Activated CD4-positive, alpha-beta T cell treated with anti-CD3 and anti-CD28 coated beads, Interleukin-2, amount 10 ng/mL, durations not matched to agents 24 days and 14 days (primary cell): ENCODE measurements around the gene OPRM1. TPM values are rescaled to one million over a fixed set of nuclear protein-coding genes. Genes with fewer than 3 reads are reported as not detected.
"Not testable (repeated sequence)": the region's sequence is repeated elsewhere in the genome, so short reads cannot be mapped to it uniquely, and the experiment has no call there.

Experiments used
- DNase-seq: peaks from one replicate; pipeline ENCODE4 v3.0.0; 2022
- H3K27ac Mint-ChIP-seq: one replicate; pipeline ENCODE4 v1.8.0; 2022; ENCODE audit warnings: mild to moderate bottlenecking, mixed read lengths
- H3K27me3 Mint-ChIP-seq: one replicate; pipeline ENCODE4 v1.8.0; 2022; ENCODE audit warnings: mixed read lengths
- H3K36me3 Mint-ChIP-seq: one replicate; pipeline ENCODE4 v1.8.0; 2022; ENCODE audit warnings: low read depth, mild to moderate bottlenecking, mixed read lengths
- H3K4me1 Mint-ChIP-seq: one replicate; pipeline ENCODE4 v1.8.0; 2021; ENCODE audit warnings: mixed read lengths
- H3K4me3 Mint-ChIP-seq: one replicate; pipeline ENCODE4 v1.8.0; 2022; ENCODE audit warnings: mild to moderate bottlenecking, moderate library complexity, mixed read lengths
- H3K9me3 Mint-ChIP-seq: one replicate; pipeline ENCODE4 v1.8.0; 2021; ENCODE audit warnings: mixed read lengths
- intact Hi-C: fragments of 100-400 bp; cut with micrococcal nuclease; formaldehyde crosslinking; loops from one replicate; pipeline ENCODE4 v1.15.1; 2023
- total RNA-seq: library from RNA; stranded (reverse); gene quantifications from 2 replicates; pipeline ENCODE4 v1.2.3, GENCODE V29; 2022

The OPRM1 gene
- total RNA-seq, 1 donor from 2014 or later, result not detected

DNA sequence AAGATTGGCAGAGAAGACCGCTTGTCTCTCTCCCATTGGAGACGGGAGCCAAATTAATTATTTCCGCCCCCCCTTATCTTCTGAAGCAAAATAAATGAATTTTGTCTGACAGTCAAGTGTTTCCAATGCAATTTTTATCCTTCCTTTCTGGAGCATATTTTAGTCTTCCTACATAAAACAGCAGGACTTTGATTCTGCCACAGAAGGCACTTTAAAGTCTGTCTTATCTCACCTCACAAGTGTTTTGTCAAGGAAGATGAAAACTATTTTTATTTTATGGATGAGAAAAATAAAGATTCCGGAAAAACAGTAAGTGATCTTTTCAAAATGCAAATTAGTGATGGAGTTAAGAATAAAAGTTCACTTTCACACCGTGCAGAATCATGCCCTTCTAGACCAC lies 140.4 kb downstream of the OPRM1 start:
- Mint-ChIP-seq H3K9me3 (peaks cover 19% of the 10 kb centered on the region), H3K36me3 (peaks cover 11% of the 10 kb centered on the region), H3K4me3 (no peak overlapping the region), H3K27me3 (no peaks in the 10 kb centered on the region), H3K27ac (no peak overlapping the region), H3K4me1 (no peaks in the 10 kb centered on the region)
- no peak for DNase-seq
- intact Hi-C loops, result no loop called here

DNA sequence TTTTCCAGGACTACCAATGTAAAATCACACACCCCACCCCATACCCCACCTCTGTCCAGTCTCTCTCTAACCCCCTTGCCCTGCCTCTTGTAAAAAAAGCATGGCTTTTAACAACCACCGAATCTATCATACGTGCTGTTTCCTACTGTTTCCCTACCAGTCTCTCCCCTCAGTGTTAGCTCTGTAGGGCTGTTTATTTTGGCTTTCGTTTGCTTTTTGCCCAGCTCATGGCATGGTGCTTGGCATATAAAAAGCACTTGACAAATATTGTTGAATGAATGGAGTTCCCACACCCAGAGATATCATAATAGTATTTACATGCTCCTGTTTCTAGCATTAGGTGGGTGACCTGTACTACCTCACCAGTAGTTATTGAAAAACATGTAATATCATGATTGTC lies 148.2 kb downstream of the OPRM1 start:
- Mint-ChIP-seq H3K9me3 (peaks cover 4% of the 10 kb centered on the region), H3K27ac (no peak overlapping the region), H3K4me1 (peaks cover 2% of the 10 kb centered on the region), H3K27me3 (no peaks in the 10 kb centered on the region), H3K4me3 (no peak overlapping the region), H3K36me3 (peaks cover 5% of the 10 kb centered on the region)
- no peak for DNase-seq
- intact Hi-C loops, result no loop called here

DNA sequence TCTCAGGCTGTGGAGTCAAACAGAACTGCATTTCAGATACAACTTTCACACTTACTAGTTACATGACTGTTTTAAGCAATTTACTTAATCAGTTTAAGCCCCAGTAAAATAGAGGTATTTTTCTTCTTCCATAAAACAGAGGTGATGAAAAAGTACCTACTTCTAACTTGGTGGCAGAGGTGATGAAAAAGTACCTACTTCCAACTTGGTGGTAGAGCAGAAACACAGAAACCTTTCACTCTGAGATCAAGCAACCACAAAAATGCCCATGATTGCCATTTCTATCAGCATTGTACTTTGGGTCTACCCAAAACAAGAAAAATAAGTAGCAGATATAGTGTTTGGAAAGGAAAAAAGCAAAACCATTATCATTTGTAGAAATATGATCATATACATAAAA lies 148.7 kb downstream of the OPRM1 start:
- H3K4me1 Mint-ChIP-seq, result peaks cover 2% of the 10 kb centered on the region
- DNase-seq, result no peak
- no peaks in the 10 kb centered on the region for H3K27me3 Mint-ChIP-seq
- no peak overlapping the region for H3K27ac Mint-ChIP-seq
- intact Hi-C loops, result no loop called here
- H3K4me3 Mint-ChIP-seq, result no peak overlapping the region
- H3K9me3 Mint-ChIP-seq, result peaks cover 1% of the 10 kb centered on the region
- H3K36me3 Mint-ChIP-seq, result peaks cover 2% of the 10 kb centered on the region

DNA sequence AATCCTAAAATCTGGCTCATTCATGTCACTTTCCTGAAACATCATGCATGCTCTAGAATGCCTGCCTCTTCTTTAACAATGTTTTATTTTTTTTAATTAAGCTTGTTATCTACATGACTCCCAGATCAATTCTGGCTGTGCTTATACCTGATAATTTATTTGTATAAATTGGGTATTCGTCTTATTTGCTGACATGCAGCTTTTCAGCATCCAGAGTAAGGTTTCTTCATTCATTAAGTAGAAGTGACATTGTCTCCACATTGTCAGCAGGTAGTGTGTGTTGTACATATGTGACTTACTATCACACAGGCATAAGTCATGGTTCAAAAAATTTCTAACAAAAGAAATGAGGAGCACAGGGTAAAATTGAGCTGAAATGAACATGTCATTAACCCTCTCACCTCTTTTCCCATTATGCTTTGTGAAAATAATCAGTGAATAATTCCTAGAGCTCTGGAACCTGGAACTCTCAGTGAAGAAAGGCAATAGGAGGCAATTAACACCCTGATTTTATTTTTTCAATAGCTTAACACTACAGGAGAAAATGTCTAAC lies 157.4 kb downstream of the OPRM1 start:
- Mint-ChIP-seq H3K9me3 (peaks cover 8% of the 10 kb centered on the region), H3K4me1 (peaks cover 14% of the 10 kb centered on the region), H3K27me3 (no peaks in the 10 kb centered on the region), H3K4me3 (no peak overlapping the region), H3K36me3 (peaks cover 19% of the 10 kb centered on the region), H3K27ac (no peak overlapping the region)
- no peak for DNase-seq
- intact Hi-C loops, result no loop called here

DNA sequence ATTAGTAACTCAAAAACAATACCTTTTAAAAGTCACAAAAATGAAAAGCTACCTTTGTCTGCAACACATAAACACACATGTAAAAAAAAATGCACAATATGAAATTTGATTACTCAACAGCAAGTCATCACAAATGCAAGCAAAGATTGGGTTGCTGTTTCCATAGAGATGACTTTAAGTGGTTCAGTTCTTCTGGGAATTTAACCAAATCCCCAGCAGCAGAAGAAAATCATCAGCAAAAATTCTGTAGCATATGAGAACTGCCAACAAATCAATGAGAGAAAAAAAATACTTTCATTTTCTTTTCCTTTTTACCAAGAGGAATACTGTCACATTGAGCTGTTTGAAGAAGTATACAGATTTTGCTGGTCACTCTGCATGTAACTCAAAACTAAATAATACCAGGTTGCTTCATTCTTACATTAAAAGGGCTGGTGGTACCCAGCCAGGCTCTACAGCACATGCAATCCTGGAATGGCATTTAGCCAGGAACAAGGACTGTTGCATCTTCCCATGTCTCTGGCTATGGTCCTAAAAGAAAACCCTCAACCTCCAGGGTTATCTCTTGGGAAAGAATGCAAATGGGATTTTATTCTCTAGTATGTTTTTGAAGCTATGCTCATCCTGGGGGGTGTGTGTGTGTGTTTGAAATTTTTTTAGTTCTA lies 158.3 kb downstream of the OPRM1 start:
- no peak for DNase-seq
- Mint-ChIP-seq H3K4me3 (no peak overlapping the region), H3K4me1 (peaks cover 14% of the 10 kb centered on the region), H3K27ac (no peak overlapping the region), H3K27me3 (no peaks in the 10 kb centered on the region), H3K9me3 (peaks cover 16% of the 10 kb centered on the region), H3K36me3 (peaks cover 22% of the 10 kb centered on the region)
- intact Hi-C loops, result no loop called here

DNA sequence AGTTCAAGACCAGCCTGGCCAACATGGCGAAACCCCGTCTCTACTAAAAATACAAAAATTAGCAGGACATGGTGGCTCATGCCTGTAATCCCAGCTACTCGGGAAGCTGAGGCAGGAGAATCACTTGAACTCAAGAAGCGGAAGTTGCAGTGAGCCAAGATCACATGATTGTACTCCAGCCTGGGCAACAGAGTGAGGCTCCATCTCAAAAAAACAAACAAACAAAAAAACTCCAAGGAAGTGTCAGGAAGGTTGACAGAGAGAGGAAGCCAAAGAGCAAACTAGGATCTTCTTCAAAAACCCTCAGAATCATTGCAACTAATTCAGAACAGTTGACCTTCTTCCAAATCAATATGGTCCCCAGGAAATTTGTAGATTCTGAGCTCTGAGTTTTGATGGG lies 162.6 kb downstream of the OPRM1 start:
- intact Hi-C loops, H3K4me3 Mint-ChIP-seq, DNase-seq, H3K4me1 Mint-ChIP-seq, H3K27ac Mint-ChIP-seq, H3K27me3 Mint-ChIP-seq: not testable (repeated sequence)
- Mint-ChIP-seq H3K9me3 (peaks cover 26% of the 10 kb centered on the region), H3K36me3 (peaks cover 40% of the 10 kb centered on the region)

DNA sequence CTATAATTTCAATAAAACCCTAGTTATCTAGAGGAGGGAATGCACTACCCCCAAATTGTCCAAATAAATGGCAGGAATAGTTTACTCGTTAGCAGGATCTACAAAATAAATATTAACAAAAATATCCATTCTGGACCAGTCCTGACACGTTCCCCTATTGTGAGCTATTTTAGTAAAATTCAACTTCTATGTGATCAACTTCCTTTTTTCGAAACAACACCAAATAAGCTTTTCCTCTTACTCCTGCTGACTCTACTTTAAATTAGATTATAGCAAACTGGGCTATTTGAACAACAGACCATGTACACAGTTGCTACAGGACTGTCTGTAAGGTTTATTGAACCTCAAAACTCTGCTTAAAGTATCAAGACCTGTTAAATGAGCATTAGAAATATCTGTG lies 163.3 kb downstream of the OPRM1 start:
- H3K9me3 Mint-ChIP-seq, result peaks cover 26% of the 10 kb centered on the region
- H3K27ac Mint-ChIP-seq, result no peak overlapping the region
- H3K27me3 Mint-ChIP-seq, result no peaks in the 10 kb centered on the region

DNA sequence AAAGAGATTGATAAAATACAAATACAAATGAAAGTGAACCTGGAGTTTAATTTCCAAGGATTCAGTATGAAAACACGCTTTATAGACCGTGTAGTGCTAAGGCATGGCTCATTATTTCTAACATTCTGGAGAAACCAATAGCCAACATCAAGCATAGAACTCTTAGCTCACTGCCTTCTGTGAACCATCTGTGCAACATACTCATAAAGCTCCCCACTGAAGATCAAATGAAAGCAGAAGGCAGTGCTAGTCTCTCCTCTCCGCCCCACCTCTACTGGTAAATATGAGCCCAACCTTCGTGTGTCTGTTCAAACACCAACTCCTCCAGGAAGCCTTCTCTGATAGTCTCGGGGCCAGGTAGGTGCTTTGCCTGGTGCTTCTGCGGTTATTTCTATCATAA lies 163.9 kb downstream of the OPRM1 start:
- H3K36me3 Mint-ChIP-seq, result peaks cover 46% of the 10 kb centered on the region
- H3K27me3 Mint-ChIP-seq, result no peaks in the 10 kb centered on the region
- no peak overlapping the region for H3K27ac Mint-ChIP-seq
- intact Hi-C loops, result no loop called here
- peaks cover 3% of the 10 kb centered on the region for H3K4me1 Mint-ChIP-seq
- H3K4me3 Mint-ChIP-seq, result no peak overlapping the region
- DNase-seq, result no peak
- H3K9me3 Mint-ChIP-seq, result peaks cover 26% of the 10 kb centered on the region

More for the DNA sequence above, 163.3 kb downstream of the OPRM1 start:
- Mint-ChIP-seq H3K4me3 (no peak overlapping the region), H3K36me3 (peaks cover 43% of the 10 kb centered on the region), H3K4me1 (peaks cover 6% of the 10 kb centered on the region)
- DNase-seq, result no peak
- intact Hi-C loops, result no loop called here

DNA sequence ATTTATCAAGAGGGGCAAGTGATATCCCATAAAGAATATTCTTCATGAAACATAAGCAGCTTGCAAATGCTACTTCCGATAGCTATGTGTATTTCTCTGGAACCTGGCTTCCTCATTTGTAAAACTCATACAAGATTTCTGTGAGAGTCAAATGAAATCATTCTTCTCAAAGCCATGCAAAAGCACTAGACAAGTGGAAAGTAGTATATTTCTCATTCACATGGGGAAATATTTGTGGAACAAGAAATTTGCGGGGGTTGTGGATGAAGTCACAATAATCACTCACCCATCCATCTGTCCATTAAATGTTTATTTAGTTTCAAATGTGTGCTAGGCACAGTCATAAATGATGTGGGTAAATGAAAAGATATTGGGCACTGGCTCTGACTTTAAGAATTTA lies 167.1 kb downstream of the OPRM1 start:
- Mint-ChIP-seq H3K9me3 (peaks cover 29% of the 10 kb centered on the region), H3K4me1 (no peaks in the 10 kb centered on the region), H3K27me3 (no peaks in the 10 kb centered on the region), H3K27ac (no peak overlapping the region), H3K36me3 (peaks cover 35% of the 10 kb centered on the region), H3K4me3 (no peak overlapping the region)
- no peak for DNase-seq
- intact Hi-C loops, result no loop called here

DNA sequence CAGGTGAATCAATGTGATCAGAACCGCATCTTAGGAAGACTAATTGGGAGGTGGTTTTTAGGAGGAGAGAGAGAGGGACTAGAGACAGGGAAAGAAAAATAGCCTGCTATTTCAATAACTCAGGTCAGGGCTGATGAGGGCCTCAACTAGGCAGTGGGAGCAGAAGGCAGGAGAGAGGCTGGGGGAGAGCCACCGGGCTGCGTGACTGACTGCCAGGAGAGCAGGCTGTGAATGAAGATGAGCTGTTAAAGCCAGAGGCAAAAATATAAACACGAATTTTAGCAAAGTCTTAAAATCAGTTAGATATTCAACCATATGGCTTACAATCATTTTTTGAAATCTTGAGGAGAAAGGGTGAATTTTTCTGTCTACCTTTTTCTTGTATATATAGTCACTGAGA lies 168.0 kb downstream of the OPRM1 start:
- no peak for DNase-seq
- Mint-ChIP-seq H3K4me3 (no peak overlapping the region), H3K4me1 (no peaks in the 10 kb centered on the region), H3K27ac (no peak overlapping the region), H3K27me3 (no peaks in the 10 kb centered on the region), H3K9me3 (peaks cover 21% of the 10 kb centered on the region), H3K36me3 (peaks cover 31% of the 10 kb centered on the region)
- intact Hi-C loops, result no loop called here

DNA sequence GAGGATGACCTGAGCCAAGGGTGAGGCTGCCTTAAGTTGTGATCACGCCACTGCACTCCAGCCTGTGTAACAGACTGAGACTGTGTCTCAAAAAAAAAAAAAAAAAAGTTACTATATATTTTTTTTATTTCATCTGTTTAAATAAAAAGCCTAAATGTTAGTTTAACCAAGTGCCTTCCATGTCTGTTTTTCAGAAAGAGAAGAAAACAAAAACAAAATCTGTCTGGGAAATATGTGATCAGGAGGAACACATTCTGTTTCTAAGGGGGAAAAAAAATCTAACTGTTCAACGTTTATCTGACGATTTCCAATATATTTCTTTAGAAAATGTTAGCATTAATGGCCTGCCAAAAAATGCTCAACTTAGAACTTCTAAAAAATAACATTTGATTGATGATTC lies 170.5 kb downstream of the OPRM1 start:
- peaks cover 4% of the 10 kb centered on the region for H3K9me3 Mint-ChIP-seq
- intact Hi-C loops, result no loop called here

DNA sequence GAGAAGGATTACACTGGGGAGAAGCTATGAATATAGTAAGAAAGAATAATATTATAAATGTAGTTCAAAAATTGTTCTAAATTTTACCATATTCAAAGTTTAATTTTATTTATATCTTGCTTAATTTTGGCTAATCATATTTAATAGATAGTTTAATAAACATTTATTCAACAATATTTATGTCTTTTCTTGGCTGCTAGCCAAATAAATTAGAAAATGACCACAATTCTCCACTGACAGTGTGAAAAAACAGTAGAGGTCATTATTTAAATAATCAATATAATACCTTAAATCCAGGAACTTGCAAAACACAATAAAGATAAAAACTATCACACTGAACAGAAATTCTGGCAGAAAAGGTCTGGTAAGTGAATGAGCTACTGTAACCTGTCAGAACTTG lies 171.6 kb downstream of the OPRM1 start:
- intact Hi-C loops, result no loop called here
- no peak overlapping the region for H3K27ac Mint-ChIP-seq
- H3K36me3 Mint-ChIP-seq, result peaks cover 18% of the 10 kb centered on the region
- H3K4me3 Mint-ChIP-seq, result no peak overlapping the region
- H3K27me3 Mint-ChIP-seq, result no peaks in the 10 kb centered on the region
- H3K4me1 Mint-ChIP-seq, result no peaks in the 10 kb centered on the region
- H3K9me3 Mint-ChIP-seq, result peaks cover 4% of the 10 kb centered on the region
- DNase-seq, result no peak

More for the DNA sequence above, 170.5 kb downstream of the OPRM1 start:
- H3K4me3 Mint-ChIP-seq, result no peak overlapping the region
- peaks cover 23% of the 10 kb centered on the region for H3K36me3 Mint-ChIP-seq
- H3K27ac Mint-ChIP-seq, result no peak overlapping the region
- H3K4me1 Mint-ChIP-seq, result no peaks in the 10 kb centered on the region
- no peak for DNase-seq
- H3K27me3 Mint-ChIP-seq, result no peaks in the 10 kb centered on the region

DNA sequence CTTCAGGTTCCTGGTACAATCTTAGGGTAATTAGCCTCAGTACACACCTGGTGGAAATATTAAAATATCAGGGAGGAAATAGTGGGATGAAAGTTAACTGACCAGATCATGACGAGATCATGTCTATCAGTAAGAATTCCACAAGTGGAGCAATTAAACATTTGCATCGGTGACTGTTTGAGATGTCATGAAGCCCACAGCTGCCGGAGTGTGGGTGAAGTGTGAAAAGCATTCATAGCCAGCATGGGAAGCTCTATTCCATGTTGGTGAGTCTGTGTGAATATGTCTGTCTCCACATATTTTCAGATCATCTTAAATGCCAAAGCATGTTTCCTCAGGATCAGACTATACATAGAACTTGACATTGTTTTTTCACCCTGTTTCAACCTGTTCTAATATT lies 174.7 kb downstream of the OPRM1 start:
- Mint-ChIP-seq H3K4me1 (peaks cover 8% of the 10 kb centered on the region), H3K36me3 (peaks cover 8% of the 10 kb centered on the region), H3K9me3 (no peaks in the 10 kb centered on the region), H3K27me3 (no peaks in the 10 kb centered on the region), H3K27ac (no peak overlapping the region), H3K4me3 (no peak overlapping the region)
- intact Hi-C loops, result no loop called here
- DNase-seq, result no peak

DNA sequence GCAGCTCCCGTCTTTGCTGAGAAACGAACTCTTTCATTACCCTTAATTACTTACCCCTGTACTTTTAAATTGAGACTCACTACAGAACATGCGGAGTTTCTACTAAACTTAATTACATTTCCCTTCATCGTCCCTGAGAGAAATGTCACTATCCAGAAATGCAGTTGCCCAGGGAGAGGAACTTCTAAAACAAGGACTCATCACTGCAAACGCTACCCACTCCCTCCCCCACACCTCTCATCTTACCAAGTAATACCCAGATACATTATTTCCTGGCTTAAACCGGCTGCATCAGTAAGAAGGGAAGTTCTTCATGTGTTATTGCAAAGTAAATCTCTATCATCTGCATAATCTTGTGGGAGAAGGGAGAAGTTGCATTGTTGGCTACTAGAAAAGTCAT lies 179.3 kb downstream of the OPRM1 start:
- no peak for DNase-seq
- Mint-ChIP-seq H3K27me3 (peaks cover 4% of the 10 kb centered on the region), H3K4me1 (peaks cover 15% of the 10 kb centered on the region), H3K27ac (no peak overlapping the region), H3K36me3 (peaks cover 14% of the 10 kb centered on the region), H3K4me3 (no peak overlapping the region), H3K9me3 (no peaks in the 10 kb centered on the region)
- intact Hi-C loops, result no loop called here

DNA sequence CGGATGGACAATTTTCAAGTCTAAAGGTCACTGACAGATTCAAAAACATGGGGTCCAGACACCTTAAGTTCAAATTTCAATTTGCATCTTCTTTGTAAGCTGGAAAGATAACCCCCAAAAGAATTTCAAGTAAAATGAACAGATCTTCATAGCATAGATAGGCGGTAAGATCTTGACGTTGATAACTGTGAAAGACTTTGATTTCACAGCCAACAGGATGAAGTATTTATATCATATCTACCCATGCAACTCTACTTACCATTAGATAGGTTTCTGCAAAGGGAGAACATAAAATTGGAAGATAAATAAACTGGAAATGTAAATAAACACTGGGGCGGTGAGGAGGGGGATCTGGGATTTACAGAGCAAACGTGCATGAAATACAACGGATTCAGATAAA lies 179.7 kb downstream of the OPRM1 start:
- Mint-ChIP-seq H3K4me3 (no peak overlapping the region), H3K9me3 (no peaks in the 10 kb centered on the region), H3K4me1 (peaks cover 15% of the 10 kb centered on the region), H3K27ac (no peak overlapping the region), H3K36me3 (peaks cover 14% of the 10 kb centered on the region), H3K27me3 (peaks cover 4% of the 10 kb centered on the region)
- intact Hi-C loops, result no loop called here
- DNase-seq, result no peak
